HG02870 (cell line): ENCODE data around the gene PNMA8B.

Experiments used
- ATAC-seq: cut with Tn5 transposase; IDR thresholded peaks from one replicate; pipeline ENCODE4 v1.9.1; 2021; ENCODE audit warnings: mild to moderate bottlenecking, moderate library complexity; ENCODE audit not compliant: unreplicated experiment

Gene PNMA8B

DNA sequence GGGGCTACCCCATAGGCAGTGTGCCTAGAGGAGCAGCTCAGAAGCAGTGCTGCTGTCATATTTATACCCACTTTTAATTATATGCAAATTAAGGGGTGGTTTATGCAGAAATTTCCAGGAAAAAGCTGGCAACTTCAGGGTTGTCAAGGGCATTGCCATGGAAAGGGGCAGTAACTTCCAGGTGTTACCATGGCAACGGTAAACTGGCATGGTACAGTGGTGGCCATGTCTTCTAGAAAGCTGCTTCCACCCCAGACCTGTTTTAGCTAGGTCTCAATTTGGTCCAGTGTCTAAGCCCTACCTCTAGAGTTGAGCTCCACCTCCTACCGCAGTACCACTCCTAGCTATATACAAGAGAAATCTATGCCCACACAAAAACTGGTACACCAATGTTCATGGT, 35.6 kb downstream of the PNMA8B start:
- no peak for ATAC-seq

DNA sequence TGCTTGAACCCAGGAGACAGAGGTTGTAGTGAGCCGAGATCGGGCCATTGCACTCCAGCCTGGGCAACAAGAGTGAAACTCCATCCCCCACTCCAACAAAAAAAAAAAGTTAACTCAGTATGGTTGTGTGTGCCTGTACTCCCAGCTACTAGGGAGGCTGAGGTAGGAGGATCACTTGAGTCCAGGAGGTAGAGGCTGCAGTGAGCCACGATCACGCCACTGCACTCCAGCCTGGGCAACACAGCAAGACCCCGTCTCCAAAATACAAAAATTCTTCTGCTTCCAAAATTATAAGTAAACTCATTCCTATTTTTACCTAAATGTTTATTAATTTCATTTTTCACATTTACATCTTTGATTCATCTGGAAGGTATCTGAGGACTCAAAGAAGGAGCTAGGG, 38.7 kb downstream of the PNMA8B start:
- no peak for ATAC-seq

DNA sequence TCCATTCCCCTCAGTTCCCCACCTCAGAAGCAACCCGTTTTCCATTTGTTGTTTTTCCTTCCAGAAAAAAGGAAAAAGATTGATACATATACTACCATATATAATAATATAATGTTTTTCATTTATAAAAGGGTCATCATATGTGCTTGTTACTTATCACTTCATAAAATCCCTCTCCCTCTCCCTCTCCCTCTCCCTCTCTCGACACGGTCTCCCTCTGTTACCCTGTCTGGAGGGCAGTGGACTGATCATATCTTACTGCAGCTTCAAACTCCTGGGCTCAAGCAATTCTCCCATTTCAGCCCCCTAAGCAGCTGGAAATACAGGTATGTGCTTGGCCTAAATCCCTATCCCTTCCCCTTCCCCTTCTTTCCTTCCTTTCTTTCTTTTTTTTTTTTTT, 41.4 kb downstream of the PNMA8B start:
- no peak for ATAC-seq

DNA sequence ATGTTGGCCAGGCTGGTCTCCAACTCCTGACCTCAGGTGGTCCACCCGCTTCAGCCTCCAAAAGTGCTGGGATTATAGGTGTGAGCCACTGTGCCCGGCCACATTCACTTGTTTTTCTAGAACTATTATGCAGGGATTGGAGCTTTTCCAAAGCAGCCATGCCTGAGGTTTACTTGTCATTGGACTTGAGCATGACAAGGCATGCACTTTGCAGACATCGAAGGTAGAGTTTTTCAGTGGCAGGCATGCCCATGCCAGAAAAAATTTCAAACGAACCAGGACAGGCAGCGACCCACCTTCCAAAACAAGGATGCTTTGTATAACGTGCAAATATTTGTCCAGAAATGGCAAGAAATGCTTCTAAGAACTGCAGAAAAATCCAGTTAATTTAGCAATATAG, 42.0 kb downstream of the PNMA8B start:
- no peak for ATAC-seq

DNA sequence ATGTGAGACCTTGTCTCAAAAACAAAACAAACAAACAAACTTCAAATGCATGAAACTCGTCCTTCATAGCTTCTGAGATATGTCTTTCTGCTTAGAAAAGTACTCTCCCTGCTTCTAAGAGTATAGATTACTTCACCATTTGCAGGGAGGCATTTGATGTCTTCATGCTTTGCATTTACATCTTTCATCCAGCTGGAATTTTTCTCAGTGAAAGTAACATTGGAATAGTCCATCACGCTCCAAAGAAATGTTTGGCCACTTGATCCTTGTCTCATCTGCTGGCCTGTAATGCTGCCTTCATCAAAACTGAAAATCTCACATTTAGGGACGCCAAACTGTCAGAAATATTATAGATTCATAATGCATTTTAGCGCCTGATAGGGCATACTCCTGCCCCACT, 43.5 kb downstream of the PNMA8B start:
- no peak for ATAC-seq

DNA sequence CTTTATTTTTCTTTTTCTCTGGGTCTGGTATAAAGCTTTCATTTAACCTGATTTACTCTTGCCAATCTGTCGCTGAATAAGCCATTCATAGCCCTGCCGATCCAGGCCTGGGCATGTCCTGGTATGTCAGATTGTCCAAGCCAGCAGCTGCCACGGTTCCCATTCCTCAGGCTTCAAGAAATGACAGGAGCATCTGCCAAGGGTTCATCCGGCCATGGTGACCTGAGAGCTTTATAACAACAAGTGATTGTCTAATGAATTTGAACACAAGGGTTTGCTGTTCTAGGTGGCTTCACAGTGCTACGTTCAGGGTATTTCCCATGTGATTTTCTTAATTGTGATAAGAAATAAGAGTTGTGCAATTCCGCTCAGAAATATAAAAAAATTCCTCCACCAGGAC, 44.3 kb downstream of the PNMA8B start:
- no peak for ATAC-seq

DNA sequence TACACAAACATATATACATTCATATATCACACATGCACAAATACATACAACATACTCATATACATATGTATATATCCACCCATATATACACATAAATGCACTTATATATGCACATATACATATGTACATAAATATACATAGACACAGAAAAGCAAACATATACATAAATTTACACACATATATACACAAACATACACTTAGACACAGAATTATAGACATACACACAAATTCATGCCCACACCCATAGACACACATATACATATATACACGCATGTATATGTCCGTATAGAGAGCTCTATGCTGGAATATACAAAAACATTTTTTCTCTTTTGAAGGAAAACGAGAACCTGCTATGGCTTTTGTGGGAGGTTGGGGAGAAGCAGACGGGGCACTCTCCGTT, 44.9 kb downstream of the PNMA8B start:
- no peak for ATAC-seq

DNA sequence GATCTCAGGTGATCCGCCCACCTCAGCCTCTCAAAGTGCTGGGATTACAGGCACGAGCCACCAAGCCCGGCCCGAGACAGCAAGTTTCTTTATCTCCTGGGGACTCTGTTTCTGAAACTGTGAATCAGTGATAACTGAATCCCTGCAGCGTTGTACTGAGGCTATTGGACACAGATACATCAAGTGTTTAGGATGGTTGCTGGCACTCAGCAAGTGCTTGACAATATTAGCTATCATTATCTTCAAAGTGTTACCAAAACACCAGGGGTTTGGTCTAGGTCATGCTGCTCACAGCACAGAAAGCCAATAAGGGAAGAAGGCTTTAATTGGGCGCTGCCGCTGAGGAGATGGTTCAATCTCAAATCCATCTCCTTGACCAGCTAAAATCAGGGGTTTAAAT, 46.4 kb downstream of the PNMA8B start:
- no peak for ATAC-seq

DNA sequence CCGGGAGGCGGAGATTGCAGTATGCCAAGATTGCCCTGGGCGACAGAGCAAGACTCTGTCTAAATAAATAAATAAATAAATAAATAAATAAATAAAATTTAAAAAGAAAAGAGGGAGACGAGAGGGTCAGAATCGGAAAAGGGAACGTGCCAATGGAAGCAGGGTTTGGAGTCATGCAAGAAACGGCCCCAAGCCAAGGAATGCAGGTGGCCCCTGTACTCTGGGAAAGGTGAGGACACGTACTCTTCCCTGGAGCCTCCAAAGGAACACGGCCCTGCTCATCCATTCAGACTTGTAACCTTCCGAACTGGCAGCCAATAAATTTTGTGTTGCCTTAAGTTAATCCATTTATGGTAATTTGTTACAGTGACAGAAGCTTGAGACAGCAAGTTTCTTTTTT, 47.1 kb downstream of the PNMA8B start:
- ATAC-seq: no peak

DNA sequence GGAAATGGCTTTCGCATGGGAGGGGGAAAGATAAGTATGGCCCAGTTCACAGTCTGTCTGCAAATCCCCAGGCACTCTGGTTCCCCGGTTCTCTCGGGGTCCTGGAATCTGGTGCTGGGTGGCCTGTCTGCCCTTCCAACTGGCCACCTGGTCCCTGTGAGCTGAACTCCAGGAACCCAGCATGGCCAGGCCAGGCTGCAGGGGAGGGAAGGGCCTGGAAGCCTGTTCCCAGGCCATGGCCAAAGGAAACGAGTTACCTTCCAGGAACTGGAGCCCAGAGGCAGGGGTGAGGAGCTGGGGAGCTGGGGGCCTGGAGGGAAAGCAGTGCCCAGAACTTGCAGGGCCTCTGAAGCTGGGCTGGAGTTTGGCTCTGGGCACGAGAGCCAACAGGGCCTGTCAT, 47.8 kb downstream of the PNMA8B start:
- ATAC-seq: no peak

DNA sequence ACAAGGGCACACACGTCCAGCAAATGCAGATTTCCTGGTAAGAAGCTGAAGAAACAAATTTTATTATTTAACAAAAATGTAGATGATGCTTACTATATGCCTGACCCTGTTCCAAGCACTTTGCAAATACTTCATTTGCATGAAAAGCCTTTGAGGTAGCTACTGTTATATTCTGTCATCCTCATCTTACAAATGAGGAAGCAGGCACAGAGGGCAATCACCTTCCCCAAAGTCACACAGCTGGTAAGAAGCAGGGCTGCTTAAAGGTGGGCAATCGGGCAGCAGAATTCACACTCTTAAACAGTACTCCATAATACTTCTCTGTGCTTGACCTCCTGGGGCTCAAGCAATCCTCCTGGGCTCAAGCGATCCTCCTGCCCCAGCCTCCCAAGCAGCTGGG, 48.7 kb downstream of the PNMA8B start:
- ATAC-seq: no peak

DNA sequence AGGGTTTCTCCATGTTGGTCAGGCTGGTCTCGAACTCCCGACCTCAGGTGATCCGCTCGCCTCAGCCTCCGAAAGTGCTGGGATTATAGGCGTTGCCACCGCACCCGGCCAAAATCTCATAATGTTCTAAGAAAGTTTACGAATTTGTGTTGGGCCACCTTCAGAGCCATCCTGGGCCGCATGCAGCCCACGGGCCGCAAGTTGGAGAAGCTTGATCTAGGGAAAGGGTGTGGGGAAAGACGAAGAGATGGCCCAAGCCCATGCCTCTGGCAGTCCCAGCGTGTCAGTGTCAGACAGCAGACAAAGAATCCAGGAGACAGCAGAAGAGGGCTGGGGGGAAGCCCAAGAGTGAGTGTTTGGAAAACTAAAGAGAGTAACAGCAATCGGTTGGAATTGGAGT, 49.6 kb downstream of the PNMA8B start:
- ATAC-seq: no peak

DNA sequence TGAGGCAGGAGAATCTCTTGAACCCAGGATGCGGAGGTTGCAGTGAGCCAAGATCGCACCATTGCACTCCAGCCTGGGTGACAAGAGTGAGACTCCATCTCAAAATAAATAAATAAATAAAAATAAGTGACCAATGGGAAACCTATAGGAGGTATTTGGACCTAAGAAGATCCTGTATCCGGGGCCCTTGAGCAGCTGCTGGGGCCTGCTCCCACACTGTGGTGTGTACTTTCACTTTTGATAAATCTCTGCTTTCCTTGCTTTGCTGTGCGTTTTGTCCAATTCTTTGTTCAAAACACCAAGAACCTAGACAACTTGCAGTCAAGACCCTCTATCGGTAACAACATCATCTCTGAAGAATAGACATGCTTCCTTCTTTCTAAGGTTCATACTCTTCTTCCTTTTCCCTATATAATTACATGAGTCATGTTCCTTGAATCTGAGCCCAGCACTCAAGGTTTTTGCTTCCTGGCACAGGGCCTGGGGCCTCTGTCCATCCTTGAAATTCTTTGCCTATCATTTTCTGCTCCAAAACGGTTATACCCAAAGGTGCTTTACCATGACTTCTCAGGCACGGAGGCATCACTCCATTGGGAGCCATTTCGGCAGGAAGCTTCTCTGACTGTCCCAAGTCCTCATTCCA, 52.7 kb downstream of the PNMA8B start:
- no peak for ATAC-seq

DNA sequence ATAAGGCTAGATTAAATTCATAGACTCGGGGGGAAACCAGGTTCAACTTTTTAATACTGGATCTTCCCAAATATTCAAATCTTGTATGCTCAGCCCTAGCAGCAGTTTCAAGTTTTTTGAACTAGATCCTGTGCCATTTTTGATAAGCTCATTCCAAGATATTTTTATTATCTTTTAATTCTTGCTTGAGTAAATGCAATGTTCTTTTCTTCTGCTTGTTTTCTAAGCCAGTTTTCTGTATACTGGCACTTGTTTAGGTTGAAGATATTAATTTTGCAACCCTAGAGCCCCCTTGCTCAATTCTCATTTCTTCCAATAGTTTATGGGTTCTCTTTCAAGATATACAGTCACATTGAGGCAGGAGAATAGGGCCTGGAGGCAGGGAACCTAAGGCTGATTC, 53.8 kb downstream of the PNMA8B start:
- no peak for ATAC-seq
